ENCODE results near the gene SLC6A12. TPM values are rescaled to one million over a fixed set of nuclear protein-coding genes. Genes with fewer than 3 reads are reported as not detected.

SLC6A12 gene
- polyA plus RNA-seq, 1 donor (not counting 4 experiments of a cell fraction or from before 2014, with no cell fraction given): not detected

GRCh38 chr12:209851-210250, 4.1 kb downstream of the SLC6A12 start:
- TF ChIP-seq EZH2 (IDR thresholded peaks at IDR 0.05; ENCODE audit: low read length) (no peak), CTCF (optimal IDR thresholded peaks at IDR 0.05 in 1 of 3, IDR thresholded peaks at IDR 0.05 in 1 of 3, conservative IDR thresholded peaks at IDR 0.05 in 1 of 3; ENCODE audit: extremely low read depth in 1 of 3, insufficient read depth in 2 of 3, low read length in 3 of 3) (no peak)
- Histone ChIP-seq H3K36me3 (ENCODE audit: control insufficient read depth in 2 of 2, extremely low read depth in 1 of 2, insufficient read depth in 2 of 2, low read length in 2 of 2) (no peaks in the 10 kb centered on the region), H3K4me2 (ENCODE audit: control insufficient read depth, extremely low read depth, insufficient read depth, low read depth, low read length) (no peak overlapping the region), H3K9me1 (ENCODE audit: control insufficient read depth, extremely low read depth, insufficient read depth, low read length) (no peaks in the 10 kb centered on the region), H3K27me3 (ENCODE audit: control insufficient read depth, extremely low read depth, insufficient read depth, low read length) (peaks cover 27% of the 10 kb centered on the region), H2AFZ (ENCODE audit: control insufficient read depth, low read length) (no peak overlapping the region), H3K4me1 (ENCODE audit: control insufficient read depth, extremely low read depth, insufficient read depth, low read length) (no peaks in the 10 kb centered on the region), H3K9me3 (ENCODE audit: control insufficient read depth, low read depth, low read length) (no peaks in the 10 kb centered on the region), H4K20me1 (ENCODE audit: control insufficient read depth, extremely low read depth, insufficient read depth, low read length) (no peaks in the 10 kb centered on the region), H3K9ac (ENCODE audit: control insufficient read depth, extremely low read depth, insufficient read depth, low read length) (no peak overlapping the region), H3K4me3 (ENCODE audit: control insufficient read depth in 2 of 3, extremely low read depth in 1 of 3, insufficient read depth in 2 of 3, low read depth in 1 of 3, low read length in 3 of 3) (no peak overlapping the region), H3K27ac (ENCODE audit: control insufficient read depth, insufficient read depth, low read length) (no peak overlapping the region), H3K79me2 (ENCODE audit: control insufficient read depth, insufficient read depth, low read length) (no peaks in the 10 kb centered on the region)
- FAIRE-seq (no peak), DNase-seq (ENCODE audit: low read depth, low spot score) (no peak)
- dilution Hi-C loops (cut with MboI; ENCODE audit: extremely low pct_ligation_motif_present, low sequenced_read_pairs): no loop called here

GRCh38 chr12:209246-209645, 4.7 kb downstream of the SLC6A12 start:
- no peaks in the 10 kb centered on the region for H3K79me2 ChIP-seq (ENCODE audit: control insufficient read depth, insufficient read depth, low read length)

More at GRCh38 chr12:209246-209645, 4.7 kb downstream of the SLC6A12 start:
- FAIRE-seq (no peak), DNase-seq (ENCODE audit: low read depth, low spot score) (no peak)
- H3K4me1 ChIP-seq (ENCODE audit: control insufficient read depth, extremely low read depth, insufficient read depth, low read length): no peaks in the 10 kb centered on the region
- no peak overlapping the region for H3K9ac ChIP-seq (ENCODE audit: control insufficient read depth, extremely low read depth, insufficient read depth, low read length)
- no peaks in the 10 kb centered on the region for H3K36me3 ChIP-seq (ENCODE audit: control insufficient read depth in 2 of 2, extremely low read depth in 1 of 2, insufficient read depth in 2 of 2, low read length in 2 of 2)
- H2AFZ ChIP-seq (ENCODE audit: control insufficient read depth, low read length): no peak overlapping the region
- H3K27ac ChIP-seq (ENCODE audit: control insufficient read depth, insufficient read depth, low read length): no peak overlapping the region
- H3K9me1 ChIP-seq (ENCODE audit: control insufficient read depth, extremely low read depth, insufficient read depth, low read length): no peaks in the 10 kb centered on the region
- TF ChIP-seq CTCF (optimal IDR thresholded peaks at IDR 0.05 in 1 of 3, IDR thresholded peaks at IDR 0.05 in 1 of 3, conservative IDR thresholded peaks at IDR 0.05 in 1 of 3; ENCODE audit: extremely low read depth in 1 of 3, insufficient read depth in 2 of 3, low read length in 3 of 3) (no peak), EZH2 (IDR thresholded peaks at IDR 0.05; ENCODE audit: low read length) (no peak)
- no peak overlapping the region for H3K4me2 ChIP-seq (ENCODE audit: control insufficient read depth, extremely low read depth, insufficient read depth, low read depth, low read length)
- dilution Hi-C loops (cut with MboI; ENCODE audit: extremely low pct_ligation_motif_present, low sequenced_read_pairs): no loop called here
- no peak overlapping the region for H3K4me3 ChIP-seq (ENCODE audit: control insufficient read depth in 2 of 3, extremely low read depth in 1 of 3, insufficient read depth in 2 of 3, low read depth in 1 of 3, low read length in 3 of 3)
- H3K9me3 ChIP-seq (ENCODE audit: control insufficient read depth, low read depth, low read length): no peaks in the 10 kb centered on the region
- peaks cover 30% of the 10 kb centered on the region for H3K27me3 ChIP-seq (ENCODE audit: control insufficient read depth, extremely low read depth, insufficient read depth, low read length)
- H4K20me1 ChIP-seq (ENCODE audit: control insufficient read depth, extremely low read depth, insufficient read depth, low read length): no peaks in the 10 kb centered on the region
